HG03354 (cell line): ENCODE data around the gene C2orf42.
"Not testable (repeated sequence)": the region's sequence is repeated elsewhere in the genome, so short reads cannot be mapped to it uniquely, and the experiment has no call there.

ENCODE experiments used
- ATAC-seq: cut with Tn5 transposase; IDR thresholded peaks from one replicate; pipeline ENCODE4 v1.9.1; 2021; ENCODE audit warnings: mild to moderate bottlenecking; ENCODE audit not compliant: unreplicated experiment, poor library complexity, severe bottlenecking

C2orf42 gene

DNA sequence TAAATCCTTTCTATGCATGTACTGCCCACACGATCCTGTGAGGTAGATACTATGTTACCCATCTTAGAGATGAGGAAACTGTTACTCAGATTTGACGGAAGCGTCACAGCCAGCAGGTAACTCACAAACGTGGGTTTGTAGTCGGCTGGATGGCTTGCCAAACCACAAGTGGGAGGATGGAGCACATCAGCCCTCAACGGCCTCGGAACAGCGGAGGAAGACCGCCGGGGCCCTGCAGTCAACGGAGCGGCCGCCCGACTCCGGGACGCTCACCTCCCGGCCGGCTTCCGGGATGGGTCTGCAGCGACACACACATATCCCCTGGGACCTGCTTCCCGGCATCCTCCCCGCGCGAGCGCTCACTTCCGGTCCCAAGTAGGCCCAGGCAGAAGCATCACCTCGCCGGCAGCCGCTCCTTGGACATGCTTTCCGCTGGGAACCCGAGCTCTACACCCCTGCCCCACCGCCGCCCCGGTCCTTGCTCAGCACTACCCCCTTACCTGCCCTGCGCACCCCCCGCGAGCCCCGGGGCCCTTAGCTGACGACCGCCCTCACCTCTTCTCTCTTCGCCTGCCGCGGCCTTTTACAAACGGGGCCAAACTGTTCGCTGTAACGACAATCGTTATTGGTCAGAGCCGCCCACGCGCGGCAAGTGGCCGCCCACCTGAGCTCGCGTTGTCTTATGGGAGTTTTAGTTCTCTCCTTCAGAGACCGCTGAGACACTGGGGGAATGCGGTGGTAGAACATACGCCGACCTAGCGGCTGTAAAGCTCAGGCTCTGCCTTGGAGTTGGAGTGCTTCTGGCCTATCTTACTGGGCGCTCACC lies at the start of gene C2orf42:
Gene C2orf42 (minus strand): TSS at position 602 of the 826 bp plus-strand sequence. CDS start 9,034 bp downstream, outside the sequence.
- ATAC-seq, result peak; percentile 84

DNA sequence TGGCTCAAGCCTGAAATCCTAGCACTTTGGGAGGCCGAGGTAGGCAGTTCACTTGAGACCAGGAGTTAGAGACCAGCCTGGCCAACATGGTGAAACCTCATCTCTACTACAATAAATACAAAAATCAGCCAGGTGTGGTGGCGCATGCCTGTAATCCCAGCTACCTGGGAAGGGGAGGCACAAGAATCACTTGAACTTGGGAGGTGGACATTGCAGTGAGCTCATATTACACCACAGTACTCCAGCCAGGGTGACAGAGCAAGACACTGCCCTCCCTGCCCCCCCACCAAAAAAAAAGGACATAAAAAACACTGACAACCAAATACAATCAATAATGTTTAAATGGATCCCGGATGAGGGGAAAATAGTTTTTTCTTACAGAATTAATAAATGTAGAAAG lies 49.8 kb upstream of the C2orf42 start:
- no peak for ATAC-seq

DNA sequence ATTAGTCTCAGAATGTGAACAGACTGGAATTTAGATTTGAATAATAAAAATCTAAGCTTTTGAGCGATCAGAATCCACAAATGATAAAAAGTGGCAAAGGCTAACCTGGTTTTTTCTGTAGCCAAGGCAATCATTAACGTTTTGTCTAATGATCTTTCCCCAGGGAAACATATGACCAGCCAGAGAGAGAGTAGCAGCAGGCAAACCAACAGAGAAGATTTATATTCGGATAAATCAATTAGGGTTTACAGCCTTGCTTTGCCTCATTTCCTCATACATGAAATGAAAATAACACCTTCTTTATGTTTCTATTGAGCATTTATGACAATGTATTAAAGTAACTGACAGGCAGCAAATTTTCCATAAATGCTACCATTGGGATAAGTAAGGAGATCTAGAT lies 43.1 kb upstream of the C2orf42 start:
- no peak for ATAC-seq

DNA sequence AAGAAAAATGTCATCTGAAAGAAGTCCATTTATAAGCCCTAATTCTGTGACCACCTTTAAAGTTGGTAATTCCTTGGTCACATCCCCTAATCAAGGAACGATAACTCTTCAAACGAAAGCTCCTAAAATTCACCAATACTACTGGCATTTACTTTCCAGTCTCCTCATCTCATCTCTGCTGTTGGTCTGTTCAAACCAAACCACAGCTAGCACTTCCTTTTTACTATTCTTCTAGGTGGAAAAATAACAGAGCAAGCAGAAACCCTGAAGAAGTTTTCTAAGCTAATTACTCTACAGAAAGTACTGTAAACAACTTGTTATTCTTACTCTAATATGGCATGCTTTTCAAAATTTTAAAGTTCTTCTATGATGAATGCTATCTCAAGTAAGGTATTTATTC lies 36.0 kb upstream of the C2orf42 start:
- no peak for ATAC-seq

DNA sequence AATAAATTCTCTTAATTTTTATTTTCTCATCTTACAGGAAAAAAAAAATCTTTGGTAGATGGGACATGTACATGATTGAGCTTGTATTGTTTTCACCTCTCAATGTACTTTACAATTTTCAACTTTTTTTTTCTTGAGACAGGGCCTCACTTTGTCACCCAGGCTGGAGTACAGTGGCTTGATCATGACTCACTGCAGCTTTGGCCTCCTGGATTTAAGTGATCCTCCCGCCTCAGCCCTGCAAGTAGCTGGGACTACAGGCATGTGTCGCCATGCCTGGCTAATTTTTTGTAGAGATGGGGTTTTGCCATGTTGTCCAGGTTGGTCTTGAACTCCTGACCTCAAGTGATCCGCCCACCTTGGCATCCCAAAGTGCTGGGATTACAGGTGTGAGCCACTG lies 32.5 kb upstream of the C2orf42 start:
- ATAC-seq, result not testable (repeated sequence)

DNA sequence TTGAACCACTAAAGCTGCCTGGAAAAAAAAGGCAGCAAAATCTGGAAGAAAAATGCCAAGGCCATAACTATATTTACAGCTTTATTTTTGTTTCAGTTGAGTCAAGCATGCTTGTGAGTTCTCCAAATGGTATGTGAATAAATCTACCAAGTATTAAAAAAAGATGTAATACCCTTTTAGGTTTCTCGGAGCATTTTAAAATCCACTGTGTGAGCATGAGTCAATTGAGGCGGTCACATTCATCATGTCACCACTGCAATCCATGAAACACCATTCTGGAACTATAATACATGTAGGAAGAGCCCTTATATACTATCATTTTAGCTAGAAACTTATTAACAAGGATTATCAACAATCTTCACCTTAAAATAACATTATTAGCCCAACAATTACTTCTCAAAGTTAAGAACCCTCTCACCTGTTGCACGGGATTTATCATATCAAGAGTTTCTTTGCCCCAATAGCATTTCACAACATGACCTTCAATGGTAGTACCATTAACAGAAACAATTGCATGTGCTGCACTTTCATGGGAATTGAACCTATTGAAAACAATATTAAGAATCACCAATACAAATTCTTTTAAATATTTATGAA lies 24.2 kb upstream of the C2orf42 start:
- no peak for ATAC-seq

DNA sequence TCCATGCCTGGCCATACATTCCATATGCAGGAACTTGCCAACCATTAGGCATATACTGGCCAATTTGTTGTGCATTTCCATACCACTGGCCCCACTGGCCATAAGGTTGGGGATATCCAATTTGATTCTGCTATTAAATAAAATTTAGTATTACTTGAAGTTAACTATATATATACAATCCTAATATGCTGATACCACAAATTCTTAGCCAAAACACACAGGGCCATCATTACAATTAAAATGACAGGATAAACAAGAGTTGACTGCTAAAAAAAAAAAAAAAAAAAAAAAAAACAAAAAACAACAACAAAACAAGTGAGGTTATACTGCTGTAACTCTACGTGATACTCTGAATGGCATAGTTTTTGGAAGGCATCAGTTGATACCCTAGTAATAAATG lies 23.5 kb upstream of the C2orf42 start:
- no peak for ATAC-seq

DNA sequence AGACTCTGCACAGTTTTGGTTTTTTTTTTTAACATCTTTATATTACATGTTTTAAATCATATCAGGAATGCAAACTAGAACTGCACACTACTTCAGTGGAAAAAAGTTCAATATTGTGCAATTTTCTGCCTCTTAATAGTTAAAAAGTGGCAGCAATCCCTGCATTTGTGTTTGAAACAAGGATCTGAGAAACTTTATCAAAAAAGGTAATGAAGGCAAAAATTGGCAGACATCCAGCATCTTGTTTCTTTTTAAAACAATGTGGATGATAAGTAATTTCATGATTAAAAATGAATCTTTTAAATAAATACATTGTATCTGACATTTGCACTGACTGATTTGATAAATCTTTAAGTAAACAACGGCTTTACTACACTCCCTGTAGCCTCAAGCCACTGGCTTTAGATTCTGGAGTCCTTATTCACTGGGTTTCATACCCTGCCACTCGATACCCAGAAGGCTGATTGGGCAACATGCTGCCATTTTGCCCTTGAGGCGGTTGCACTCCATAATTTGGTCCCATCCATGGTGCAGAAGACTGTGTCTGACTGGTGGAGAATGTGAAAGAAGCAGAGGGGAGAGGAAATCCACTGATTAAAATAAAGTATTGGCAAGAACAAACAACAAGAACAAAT lies 21.6 kb upstream of the C2orf42 start:
- no peak for ATAC-seq

DNA sequence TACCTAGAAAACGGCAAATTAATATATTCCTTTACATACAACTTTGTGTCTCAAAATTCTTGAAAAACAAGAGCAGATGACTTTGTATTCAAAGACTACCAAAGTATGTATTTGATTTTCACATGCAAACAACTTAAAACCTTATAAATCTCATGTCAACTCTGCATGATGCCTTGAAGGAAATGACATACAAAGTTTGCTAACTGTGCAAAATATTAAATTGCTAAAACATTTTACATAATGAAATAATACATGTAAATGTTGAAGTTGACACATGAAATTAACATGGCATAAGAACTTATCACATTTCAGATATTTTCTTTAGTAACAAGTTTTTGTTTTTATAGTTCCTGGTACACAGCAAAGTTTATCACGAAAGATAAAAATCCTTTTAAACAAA lies 20.8 kb upstream of the C2orf42 start:
- ATAC-seq, result no peak

DNA sequence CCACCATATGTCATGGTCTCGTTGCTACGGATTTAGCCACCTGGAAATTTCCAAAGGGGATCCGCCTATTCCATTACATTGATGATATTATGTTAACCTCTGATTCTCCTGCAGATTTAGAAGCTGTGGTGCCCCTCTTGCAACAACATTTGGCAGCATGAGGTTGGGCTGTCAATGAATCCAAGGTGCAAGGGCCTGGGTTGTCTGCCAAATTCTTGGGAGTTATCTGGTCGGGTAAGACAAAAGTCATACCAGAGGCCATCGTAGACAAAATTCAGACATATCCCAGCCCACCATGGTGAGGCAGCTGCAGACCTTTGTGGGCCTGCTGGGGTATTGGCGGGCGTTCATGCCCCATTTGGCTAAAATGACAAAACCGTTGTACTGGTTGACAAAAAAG lies 13.6 kb upstream of the C2orf42 start:
- no peak for ATAC-seq

DNA sequence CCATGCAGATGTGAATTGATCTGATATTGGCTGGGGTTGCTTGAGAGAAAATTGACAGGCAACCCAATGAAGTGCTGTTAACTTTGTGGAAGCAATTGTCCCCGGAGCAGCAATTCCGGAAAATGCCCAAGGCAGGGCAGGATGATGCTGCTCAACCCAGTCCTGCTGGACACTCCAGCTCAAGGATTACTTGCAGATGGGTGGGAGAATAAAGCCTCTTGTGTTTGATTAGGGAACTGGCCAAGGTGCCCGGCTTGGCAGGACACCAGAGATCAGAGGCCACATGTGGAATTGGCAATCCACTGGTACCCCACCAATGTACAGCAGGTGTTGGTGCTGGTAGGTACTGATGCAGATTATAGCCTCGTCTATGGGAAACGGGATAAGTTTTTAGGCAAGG lies 12.3 kb upstream of the C2orf42 start:
- no peak for ATAC-seq

DNA sequence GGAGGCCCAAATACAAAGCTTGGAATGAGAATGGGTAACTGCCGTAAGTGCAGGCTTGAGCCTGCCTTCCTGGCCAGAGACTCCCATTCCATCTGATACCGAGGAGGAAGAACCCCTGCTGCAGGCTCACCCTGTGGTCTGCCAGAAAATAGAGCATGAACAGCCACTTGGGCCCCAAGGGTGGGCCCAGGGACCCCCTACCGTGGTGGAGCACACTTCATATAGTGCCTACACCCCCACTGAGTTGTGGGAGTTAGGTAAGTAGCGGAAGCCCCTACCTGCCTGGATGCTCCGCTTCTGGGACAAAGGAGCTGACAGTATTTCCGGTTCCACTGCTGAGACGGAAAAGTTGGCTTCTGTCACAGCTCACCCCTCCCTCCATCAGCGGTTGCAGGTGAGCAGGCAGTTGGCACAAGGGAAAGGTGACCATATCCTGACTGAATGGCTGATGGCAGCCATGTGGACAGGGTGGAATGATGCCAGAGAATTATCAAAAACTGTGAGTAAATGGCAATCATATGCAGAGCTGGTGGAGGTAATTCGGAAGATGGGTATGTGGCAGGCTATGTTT lies 11.5 kb upstream of the C2orf42 start:
- no peak for ATAC-seq

DNA sequence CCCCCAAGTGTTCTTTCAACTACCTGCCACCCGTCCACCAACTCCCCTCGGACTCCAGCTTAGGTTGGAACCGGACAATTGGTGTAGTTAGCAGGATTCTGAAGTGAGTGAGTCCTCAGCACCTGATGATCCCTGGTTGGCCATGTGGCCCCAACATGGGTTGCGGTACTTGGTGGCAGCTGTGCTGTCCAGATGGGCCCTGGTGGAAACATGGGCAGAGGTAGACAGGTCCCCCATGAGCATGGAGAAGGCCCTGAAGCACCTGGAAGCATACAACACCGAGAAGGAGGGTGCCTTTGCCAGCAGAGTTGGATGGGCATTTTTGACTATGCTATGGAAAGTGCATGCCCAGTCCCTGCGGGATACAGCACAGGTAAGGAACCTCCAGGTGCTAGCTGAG lies 11.0 kb upstream of the C2orf42 start:
- no peak for ATAC-seq

DNA sequence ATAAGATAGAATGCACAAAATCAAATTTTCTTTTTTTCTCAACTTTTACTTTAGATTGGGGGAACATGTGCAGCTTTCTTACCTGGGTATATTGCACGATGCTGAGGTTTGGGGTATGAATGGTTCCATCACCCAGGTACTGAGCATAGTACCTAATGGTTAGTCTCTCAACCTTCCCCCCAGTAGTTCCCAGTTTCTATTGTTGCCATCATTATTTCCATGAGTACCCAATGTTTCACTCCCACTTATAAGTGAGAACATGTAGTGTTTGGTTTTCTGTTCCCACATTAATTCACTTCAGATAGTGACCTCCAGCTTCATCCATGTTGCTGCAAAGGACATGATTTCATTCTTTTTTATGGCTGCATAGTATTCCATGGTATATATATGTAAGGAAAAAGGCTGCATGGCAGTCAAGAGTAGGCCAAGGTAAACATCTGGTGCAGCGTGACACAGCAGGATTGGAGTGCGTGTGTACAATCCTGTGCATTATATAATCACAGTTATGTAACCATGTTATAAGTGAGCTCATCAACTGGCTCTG lies 10.5 kb upstream of the C2orf42 start:
- no peak for ATAC-seq

DNA sequence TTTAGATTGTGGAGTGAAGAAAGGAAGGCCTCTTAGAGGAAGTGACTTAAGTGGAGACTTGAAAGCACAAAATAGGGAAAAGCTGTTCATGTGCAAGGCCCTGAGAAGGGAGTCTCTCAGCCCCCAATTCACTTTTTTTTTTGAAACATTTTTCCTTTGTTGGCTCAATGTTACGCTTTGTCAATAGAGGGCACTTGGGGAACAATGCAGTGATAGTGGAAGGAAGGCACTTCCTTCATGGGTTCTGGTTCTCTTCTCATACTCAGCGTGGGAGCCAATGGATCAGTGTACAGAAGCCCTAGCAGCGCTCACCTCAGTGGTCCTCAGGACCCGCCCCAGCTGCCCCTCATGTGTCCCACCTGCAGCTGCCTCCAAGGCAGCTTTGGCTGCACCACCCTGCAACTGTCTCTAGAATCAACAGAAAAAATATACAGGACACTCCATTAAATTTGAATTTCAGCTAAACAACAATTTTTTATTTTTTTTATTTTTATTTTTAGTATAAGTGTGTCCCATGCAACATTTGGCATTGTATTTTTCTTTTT lies 8.6 kb upstream of the C2orf42 start:
- ATAC-seq, result no peak

DNA sequence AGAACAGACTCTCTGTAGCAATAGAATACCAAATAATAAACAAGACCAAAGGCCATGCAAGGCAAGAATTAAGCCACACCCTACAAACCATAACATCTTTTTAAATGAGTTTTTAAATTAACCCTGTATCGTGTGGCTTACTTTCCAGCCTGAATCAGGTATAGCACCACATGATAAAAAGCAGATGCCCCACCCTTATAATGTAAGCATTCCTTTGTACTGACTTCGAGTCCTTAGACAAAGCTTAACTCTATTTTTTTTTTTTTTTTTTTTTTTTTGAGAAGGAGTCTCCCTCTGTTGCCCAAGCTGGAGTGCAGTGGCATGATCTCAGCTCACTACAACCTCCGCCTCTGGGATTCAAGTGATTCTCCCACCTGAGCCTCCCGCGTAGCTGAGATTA lies 1.7 kb upstream of the C2orf42 start:
- no peak for ATAC-seq

DNA sequence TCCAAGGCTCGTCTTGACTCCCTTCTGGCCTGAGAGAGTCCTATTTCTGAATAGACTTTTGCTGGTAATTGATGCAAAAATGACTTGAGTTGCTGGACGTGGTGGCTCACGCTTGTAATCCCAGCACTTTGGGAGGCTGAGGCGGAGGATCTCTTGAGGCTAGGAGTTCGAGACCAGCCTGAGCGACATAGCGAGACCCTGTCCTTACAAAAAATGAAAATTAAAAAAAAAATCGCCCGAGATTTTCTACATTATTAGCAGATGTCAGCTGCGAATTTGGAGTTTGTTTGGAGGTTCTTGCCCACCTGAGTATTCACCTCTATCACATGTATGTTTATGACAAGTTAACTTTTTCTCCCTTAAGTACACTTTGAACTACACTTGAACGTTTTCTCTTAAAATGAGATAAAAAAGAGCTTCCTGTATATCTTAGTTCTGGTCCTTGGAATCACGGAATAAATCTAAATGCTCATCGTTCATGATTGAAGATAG lies 471 bp upstream of the C2orf42 start:
- ATAC-seq, result no peak

DNA sequence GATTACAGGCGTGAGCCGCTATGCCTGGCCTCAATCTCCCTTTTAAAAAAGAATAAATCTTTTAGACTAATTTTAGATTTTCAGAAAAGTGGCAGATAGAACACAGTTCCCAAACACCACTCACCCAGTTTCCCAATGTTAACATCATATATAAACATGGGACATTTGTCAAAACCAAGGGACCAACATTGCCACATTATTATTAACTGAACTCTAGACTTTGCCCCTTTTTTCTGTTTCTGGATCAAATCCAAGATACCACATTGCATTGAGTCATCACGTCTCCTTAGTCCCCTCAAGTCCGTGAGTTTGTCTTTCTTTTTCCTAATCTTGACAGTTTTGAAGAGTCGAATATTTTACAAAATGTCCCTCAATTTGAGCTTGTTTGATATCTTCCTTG lies 2.4 kb downstream of the C2orf42 start:
- ATAC-seq, result no peak

DNA sequence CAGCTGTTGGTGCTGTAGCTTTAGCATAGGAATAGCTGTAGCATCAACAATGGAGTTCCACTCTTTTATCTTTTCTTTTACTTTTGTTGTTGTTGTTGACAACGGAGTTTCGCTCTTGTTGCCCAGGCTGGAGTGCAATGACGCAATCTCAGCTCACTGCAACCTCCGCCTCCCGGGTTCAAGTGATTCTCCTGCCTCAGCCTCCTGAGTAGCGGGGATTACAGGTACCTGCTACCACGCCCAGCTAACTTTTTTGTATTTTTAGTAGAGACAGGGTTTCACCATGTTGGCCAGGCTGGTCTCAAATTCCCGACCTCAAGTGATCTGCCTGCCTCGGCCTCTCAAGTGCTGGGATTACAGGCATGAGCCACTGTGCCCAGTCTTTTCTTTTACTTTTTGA lies 3.6 kb downstream of the C2orf42 start:
- ATAC-seq, result not testable (repeated sequence)

DNA sequence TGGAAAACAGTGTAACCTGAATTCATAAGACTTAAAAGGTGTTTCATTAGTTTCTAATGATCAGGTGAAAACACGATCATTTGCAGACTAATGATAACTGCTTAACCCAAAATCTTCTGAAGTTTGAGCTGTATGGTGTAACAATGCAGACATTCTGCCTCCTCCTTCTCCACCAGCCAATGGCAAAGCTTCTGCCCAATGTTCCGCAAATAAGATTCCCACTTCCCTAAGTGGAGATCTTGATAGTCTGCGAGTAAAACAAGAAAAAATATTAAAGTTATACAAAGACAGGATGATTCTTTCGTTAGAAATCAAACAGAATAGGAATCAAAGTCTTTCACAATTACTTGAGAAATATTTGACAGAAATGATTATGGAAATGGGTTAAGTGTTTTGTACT lies 8.1 kb downstream of the C2orf42 start:
- no peak for ATAC-seq
